GM19099 (cell line): ENCODE measurements around the gene MOV10L1.

Experiments used
- POLR2A ChIP-seq: IDR thresholded peaks from 3 replicates; pipeline ENCODE4 v1.6.1; 2011; ENCODE audit warnings: low read depth; ENCODE audit not compliant: insufficient read length; ENCODE audit errors: extremely low read depth

The MOV10L1 gene

GRCh38 chr22:50150161-50151129, 60.6 kb downstream of the MOV10L1 start:
- no peak for TF ChIP-seq POLR2A

GRCh38 chr22:50151571-50152537, 62.0 kb downstream of the MOV10L1 start:
- TF ChIP-seq POLR2A = no peak

GRCh38 chr22:50153056-50153755, 63.4 kb downstream of the MOV10L1 start:
- TF ChIP-seq POLR2A = no peak

GRCh38 chr22:50153756-50154140, 63.9 kb downstream of the MOV10L1 start:
- no peak for TF ChIP-seq POLR2A

- TF ChIP-seq POLR2A = no peak
These were observed 68.0 kb downstream of the MOV10L1 start for GRCh38 chr22:50157709-50158375.

GRCh38 chr22:50160947-50161346, 71.1 kb downstream of the MOV10L1 start:
- no peak for TF ChIP-seq POLR2A

- no peak for TF ChIP-seq POLR2A
These were observed 71.9 kb downstream of the MOV10L1 start for GRCh38 chr22:50161508-50162390.

GRCh38 chr22:50162391-50162956, 72.7 kb downstream of the MOV10L1 start:
- no peak for TF ChIP-seq POLR2A

GRCh38 chr22:50165436-50166123, 75.8 kb downstream of the MOV10L1 start:
- TF ChIP-seq POLR2A = no peak

- no peak for TF ChIP-seq POLR2A
These were observed 78.1 kb downstream of the MOV10L1 start for GRCh38 chr22:50167689-50168489.

- no peak for TF ChIP-seq POLR2A
These were observed 79.5 kb downstream of the MOV10L1 start for GRCh38 chr22:50169181-50169759.
